ENCODE data around the gene NAALADL2. TPM values are rescaled to one million over a fixed set of nuclear protein-coding genes. Genes with fewer than 3 reads are reported as not detected.

The NAALADL2 gene
- total RNA-seq, 2 experiments from 2014 or later = 0.30 to 1.2 TPM

- no peaks in the 10 kb centered on the region for H3K36me3 Mint-ChIP-seq (ENCODE audit: low read depth)
- Histone ChIP-seq H3K27me3 (ENCODE audit: control insufficient read depth in 1 of 2, insufficient read depth in 2 of 2, low read length in 2 of 2) (no peaks in the 10 kb centered on the region), H3K36me3 (ENCODE audit: insufficient read depth, low read length) (no peaks in the 10 kb centered on the region), H3K9me3 (ENCODE audit: control insufficient read depth in 1 of 2, insufficient read depth in 1 of 2, low read length in 2 of 2) (no peaks in the 10 kb centered on the region), H3K27ac (ENCODE audit: low read depth in 1 of 2, low read length in 2 of 2) (no peak overlapping the region), H3K4me3 (ENCODE audit: low read length) (no peak overlapping the region), H3K4me1 (ENCODE audit: insufficient read depth, low read length) (no peaks in the 10 kb centered on the region)
- H3K9me3 Mint-ChIP-seq = peaks cover 6% of the 10 kb centered on the region
- no peak overlapping the region for H3K4me3 Mint-ChIP-seq
- intact Hi-C loops (cut with DNase I, micrococcal nuclease) = no loop called here
- H3K27me3 Mint-ChIP-seq = no peaks in the 10 kb centered on the region
- POLR2A ChIA-PET = no interaction called here
- no peaks in the 10 kb centered on the region for H3K4me1 Mint-ChIP-seq (ENCODE audit: low read depth)
- no peak for DNase-seq
- no peak for ATAC-seq (ENCODE audit: poor library complexity)
- CTCF ChIA-PET = no interaction called here
- no peak overlapping the region for H3K27ac Mint-ChIP-seq
- no peak for TF ChIP-seq CTCF (IDR thresholded peaks at IDR 0.05)
Observed at GRCh38 chr3:175397372-175397771, 538.2 kb downstream of the NAALADL2 start.

DNA sequence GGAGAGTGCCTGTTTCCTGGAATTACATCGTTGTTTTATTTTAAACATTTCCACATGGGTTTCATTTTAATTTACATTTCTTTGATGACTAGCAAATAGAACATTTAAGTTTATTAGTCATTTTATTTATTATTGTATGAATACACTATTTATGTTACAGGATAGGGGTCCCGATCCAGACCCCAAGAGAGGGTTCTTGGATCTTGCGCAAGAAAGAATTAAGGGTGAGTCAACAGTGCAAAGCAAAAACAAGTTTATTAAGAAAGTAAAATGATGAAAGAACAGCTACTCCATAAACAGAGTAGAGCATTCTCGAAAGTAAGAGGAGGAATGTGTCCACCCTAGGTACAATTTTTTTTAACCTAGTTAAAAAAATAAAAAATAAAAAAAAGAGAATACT, 539.5 kb downstream of the NAALADL2 start:
- no peaks in the 10 kb centered on the region for H3K27me3 Mint-ChIP-seq
- peaks cover 6% of the 10 kb centered on the region for H3K9me3 Mint-ChIP-seq
- no peaks in the 10 kb centered on the region for H3K36me3 Mint-ChIP-seq (ENCODE audit: low read depth)
- Histone ChIP-seq H3K27me3 (ENCODE audit: control insufficient read depth in 1 of 2, insufficient read depth in 2 of 2, low read length in 2 of 2) (no peaks in the 10 kb centered on the region), H3K4me3 (ENCODE audit: low read length) (no peak overlapping the region), H3K27ac (ENCODE audit: low read depth in 1 of 2, low read length in 2 of 2) (no peak overlapping the region), H3K9me3 (ENCODE audit: control insufficient read depth in 1 of 2, insufficient read depth in 1 of 2, low read length in 2 of 2) (no peaks in the 10 kb centered on the region), H3K4me1 (ENCODE audit: insufficient read depth, low read length) (no peaks in the 10 kb centered on the region), H3K36me3 (ENCODE audit: insufficient read depth, low read length) (no peaks in the 10 kb centered on the region)
- H3K4me3 Mint-ChIP-seq = no peak overlapping the region
- intact Hi-C loops (cut with DNase I, micrococcal nuclease) = no loop called here
- ATAC-seq (ENCODE audit: poor library complexity) (no peak), DNase-seq (no peak)
- ChIA-PET POLR2A (no interaction called here), CTCF (no interaction called here)
- TF ChIP-seq CTCF (IDR thresholded peaks at IDR 0.05) = no peak
- H3K4me1 Mint-ChIP-seq (ENCODE audit: low read depth) = no peaks in the 10 kb centered on the region
- no peak overlapping the region for H3K27ac Mint-ChIP-seq

GRCh38 chr3:175399156-175399840, 540.2 kb downstream of the NAALADL2 start:
- ATAC-seq (ENCODE audit: poor library complexity) (no peak), DNase-seq (no peak)
- no peak overlapping the region for H3K27ac Mint-ChIP-seq
- no peak for TF ChIP-seq CTCF (IDR thresholded peaks at IDR 0.05)
- H3K4me3 ChIP-seq (ENCODE audit: low read length) = no peak overlapping the region
- CTCF ChIA-PET = no interaction called here
- intact Hi-C loops (cut with DNase I, micrococcal nuclease) = no loop called here
- no peaks in the 10 kb centered on the region for H3K36me3 Mint-ChIP-seq (ENCODE audit: low read depth)
- H3K4me3 Mint-ChIP-seq = no peak overlapping the region
- no peaks in the 10 kb centered on the region for H3K4me1 Mint-ChIP-seq (ENCODE audit: low read depth)
- peaks cover 6% of the 10 kb centered on the region for H3K9me3 Mint-ChIP-seq
- H3K9me3 ChIP-seq (ENCODE audit: control insufficient read depth in 1 of 2, insufficient read depth in 1 of 2, low read length in 2 of 2) = no peaks in the 10 kb centered on the region
- no peaks in the 10 kb centered on the region for H3K36me3 ChIP-seq (ENCODE audit: insufficient read depth, low read length)
- no peak overlapping the region for H3K27ac ChIP-seq (ENCODE audit: low read depth in 1 of 2, low read length in 2 of 2)
- no peaks in the 10 kb centered on the region for H3K27me3 Mint-ChIP-seq
- POLR2A ChIA-PET = no interaction called here
- no peaks in the 10 kb centered on the region for H3K4me1 ChIP-seq (ENCODE audit: insufficient read depth, low read length)
- no peaks in the 10 kb centered on the region for H3K27me3 ChIP-seq (ENCODE audit: control insufficient read depth in 1 of 2, insufficient read depth in 2 of 2, low read length in 2 of 2)

Data from CD4-positive, alpha-beta T cell (primary cell).